Heart right ventricle (tissue), 16 donors: ENCODE measurements around the gene DNAH6. TPM values are rescaled to one million over a fixed set of nuclear protein-coding genes. Genes with fewer than 3 reads are reported as not detected.

ENCODE experiments used
- ATAC-seq, 8 donors: fragments of 200-7000 bp; cut with Tn5 transposase; one replicate each; pipeline ENCODE4 v1.9.1; 2020; ENCODE audit warnings: mild to moderate bottlenecking in 8 of 8, moderate library complexity in 8 of 8, moderate number of reproducible peaks in 1 of 8
- DNase-seq, 2 donors: peaks; one replicate each; pipeline ENCODE4 v3.0.0-alpha.2; 2020
- H3K27ac ChIP-seq, 10 donors: fragments of 200-600 bp; sonication (generic) in 2 of 10; one replicate each; pipeline versions ENCODE4 v1.5.0 to v1.8.0; 2020 to 2022; ENCODE audit warnings: mild to moderate bottlenecking in 3 of 10
- H3K27me3 ChIP-seq, 7 donors: fragments of 200-600 bp; one replicate each; pipeline ENCODE4 v1.8.0; 2021 to 2022; ENCODE audit warnings: mild to moderate bottlenecking in 2 of 7
- H3K36me3 ChIP-seq, 9 donors: fragments of 200-600 bp; sonication (generic) in 1 of 9; one replicate each; pipeline versions ENCODE4 v1.5.0 to v1.8.0; 2020 to 2022; ENCODE audit warnings: mild to moderate bottlenecking in 2 of 9
- H3K4me1 ChIP-seq, 9 donors: fragments of 200-600 bp; sonication (generic) in 1 of 9; one replicate each; pipeline versions ENCODE4 v1.5.0 to v1.8.0; 2020 to 2022; ENCODE audit warnings: mild to moderate bottlenecking in 4 of 9
- H3K4me3 ChIP-seq, 10 donors: fragments of 200-600 bp; sonication (generic) in 2 of 10; one replicate each; pipeline versions ENCODE4 v1.5.0 to v1.8.0; 2020 to 2022; ENCODE audit warnings: mild to moderate bottlenecking in 7 of 10, moderate library complexity in 2 of 10
- H3K9me3 ChIP-seq, 11 donors: fragments of 200-600 bp in 10 of 11; sonication (generic) in 2 of 11; one replicate each; pipeline versions ENCODE4 v1.5.0 to v1.8.0; 2013 to 2022; ENCODE audit warnings: mild to moderate bottlenecking in 2 of 11, control low read depth in 1 of 11, moderate library complexity in 1 of 11
- WGBS, 2 donors: extraction: QIAGEN DNeasy Blood & Tissue Kit; methylation state at CpG; one replicate each; pipeline ENCODE4 v1.1.7; 2013; ENCODE audit warnings: inconsistent platforms in 1 of 2; 5-methylcytosine and 5-hydroxymethylcytosine counted together
- intact Hi-C, 10 donors: fragments of 100-400 bp; cut with DNase I; formaldehyde crosslinking; loops; one replicate each; pipeline versions ENCODE4 v1.11.1 to v1.14.2; 2022
- polyA plus RNA-seq, 2 donors: library from polyadenylated mRNA; stranded (reverse); fragments of 200-250 nt; gene quantifications; one replicate each; pipeline ENCODE4 v1.2.3, GENCODE V29; 2013
- total RNA-seq, 10 donors: library from RNA; stranded (reverse); fragmentation: NEBNext Ultra II Directional in 3 of 10; extraction: Animal tissue kit (Norgen Biotek cat#: 25700) in 3 of 10; gene quantifications; one replicate each; pipeline versions ENCODE4 v1.2.1 to v1.2.4, GENCODE V29; 2021 to 2023
- TF ChIP-seq, protein P1 (sequence below), 9 donors: fragments of 200-600 bp; sonication (generic) in 2 of 9; IDR thresholded peaks; one replicate each; pipeline versions ENCODE4 v1.5.0 to v1.8.0; 2021 to 2022; ENCODE audit warnings: antibody characterized with exemption in 9 of 9, mild to moderate bottlenecking in 5 of 9, moderate library complexity in 1 of 9
- donor health status: Arrhythmogenic right ventricular cardiomyopathy.
- donor health status: ischemic (EF 13 %, LVEDD 7.1; RV severe dilation, severe dysfunction).
- donor health status: healthy with polysubstance abuse.
- donor health status: DM: no; HTN: yes; CAD: no.
- donor health status: DM: no; HTN: no; CAD: no.
- donor health status: ischemic (EF 25% LVEDD 6.9; RV normal size, moderate dysfunction).
- donor health status: ischemic (EF 25% LVEDD 5.7; RV mildly dilated, moderate dysfunction).
- donor health status: healthy.
- donor health status: DM: yes; HTN: yes; CAD: no.
- donor health status: Ischemic cardiomyopathy.
- donor health status: ischemic (EF 35%, LVEDD 5.7; RV mildly dilated, moderate dysfunction).
- donor health status: nonischemic (EF 11% LVEDD 7.7; RV severe dilation, severe dysfunction).
- donor health status: DM: yes; HTN: yes; CAD: no.
- donor health status: PGD.
- donor health status: ischemic (EF 29% LVEDD 5.4; RV normal size, mild dysfunction).
- donor health status: nonischemic (EF 23%, LVEDD 6.1; RV moderate dilation, normal function).

DNAH6 gene
- total and polyA plus RNA-seq, 12 donors, result 0.03 to 0.49 (median 0.23) TPM; not detected in 1

DNA sequence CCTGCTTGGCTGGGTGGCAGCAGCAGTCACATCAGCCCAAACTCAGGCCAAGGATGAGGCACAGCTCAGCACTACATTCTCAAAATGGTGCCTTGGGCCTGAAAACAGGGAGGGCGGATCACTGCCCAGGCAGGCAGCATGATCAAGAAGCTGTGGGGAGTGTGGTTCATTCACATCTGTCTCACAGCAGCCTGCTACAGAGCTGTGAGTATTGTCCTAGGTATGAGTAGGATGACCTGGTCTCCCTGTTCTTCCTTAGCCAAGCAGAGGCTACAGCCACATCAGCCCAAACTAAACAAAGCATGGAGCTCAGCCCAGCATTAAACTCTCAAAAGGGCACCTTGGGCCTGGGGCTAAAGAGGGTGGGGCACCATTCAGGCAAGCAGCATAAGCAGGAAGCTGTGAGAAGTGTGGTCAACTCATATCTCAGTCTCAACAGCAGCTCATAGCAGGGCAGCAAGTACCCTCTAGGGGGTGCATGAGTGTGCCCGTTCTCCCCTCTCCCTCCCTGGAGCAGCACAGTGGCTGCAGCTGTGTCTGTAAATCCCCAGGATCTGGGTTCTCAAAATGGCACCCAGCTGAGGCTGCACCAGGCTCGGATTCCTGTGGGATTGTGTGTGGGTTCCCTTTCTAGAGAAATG is 225.0 kb downstream of the DNAH6 start:
- Histone ChIP-seq H3K4me1 (no peaks in the 10 kb centered on the region), H3K4me3 (no peak overlapping the region), H3K36me3 (no peaks in the 10 kb centered on the region), H3K27me3 (no peaks in the 10 kb centered on the region), H3K9me3 (peaks cover 0 to 11% (median 2%) of the 10 kb centered on the region in 11 donors), H3K27ac (no peak overlapping the region)
- intact Hi-C loops, result no loop called here
- DNase-seq, result peak in 1 of 2 donors; percentile 9
- ATAC-seq, result peak in 2 of 8 donors; percentile 29 to 35
- 48 to 51% methylated on average over 3 of the region's 3 CpGs for WGBS, 2 donors
- TF ChIP-seq, protein P1, sequence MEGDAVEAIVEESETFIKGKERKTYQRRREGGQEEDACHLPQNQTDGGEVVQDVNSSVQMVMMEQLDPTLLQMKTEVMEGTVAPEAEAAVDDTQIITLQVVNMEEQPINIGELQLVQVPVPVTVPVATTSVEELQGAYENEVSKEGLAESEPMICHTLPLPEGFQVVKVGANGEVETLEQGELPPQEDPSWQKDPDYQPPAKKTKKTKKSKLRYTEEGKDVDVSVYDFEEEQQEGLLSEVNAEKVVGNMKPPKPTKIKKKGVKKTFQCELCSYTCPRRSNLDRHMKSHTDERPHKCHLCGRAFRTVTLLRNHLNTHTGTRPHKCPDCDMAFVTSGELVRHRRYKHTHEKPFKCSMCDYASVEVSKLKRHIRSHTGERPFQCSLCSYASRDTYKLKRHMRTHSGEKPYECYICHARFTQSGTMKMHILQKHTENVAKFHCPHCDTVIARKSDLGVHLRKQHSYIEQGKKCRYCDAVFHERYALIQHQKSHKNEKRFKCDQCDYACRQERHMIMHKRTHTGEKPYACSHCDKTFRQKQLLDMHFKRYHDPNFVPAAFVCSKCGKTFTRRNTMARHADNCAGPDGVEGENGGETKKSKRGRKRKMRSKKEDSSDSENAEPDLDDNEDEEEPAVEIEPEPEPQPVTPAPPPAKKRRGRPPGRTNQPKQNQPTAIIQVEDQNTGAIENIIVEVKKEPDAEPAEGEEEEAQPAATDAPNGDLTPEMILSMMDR (IDR thresholded peaks at IDR 0.05), result peak in 5 of 9 donors; percentile 15 to 35 (median 19)

DNA sequence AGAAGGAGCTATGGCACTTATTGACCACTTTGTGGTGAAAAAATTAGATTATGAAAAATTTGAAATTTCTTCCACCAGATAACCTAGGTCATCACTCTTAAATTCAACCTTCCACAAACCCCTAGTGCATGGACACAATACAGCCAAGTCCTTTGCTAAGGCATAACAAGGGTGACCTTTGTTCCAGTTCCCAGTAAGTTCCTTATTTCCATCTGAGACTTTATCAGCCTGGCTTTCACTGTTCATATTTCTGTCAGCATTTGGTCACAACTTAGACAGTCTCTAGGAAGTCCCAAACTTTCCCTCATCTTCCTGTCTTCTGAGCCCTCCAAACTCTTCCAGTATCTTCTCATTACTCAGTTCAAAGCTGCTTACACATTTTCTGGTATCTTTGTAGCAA is 232.0 kb downstream of the DNAH6 start:
- no peak for DNase-seq
- Histone ChIP-seq H3K4me1 (no peaks in the 10 kb centered on the region), H3K36me3 (no peaks in the 10 kb centered on the region), H3K27ac (no peak overlapping the region), H3K4me3 (no peak overlapping the region), H3K27me3 (no peaks in the 10 kb centered on the region), H3K9me3 (no peaks in the 10 kb centered on the region)
- ATAC-seq, result no peak
- intact Hi-C loops, result no loop called here
- TF ChIP-seq, protein P1 (IDR thresholded peaks at IDR 0.05), result no peak

DNA sequence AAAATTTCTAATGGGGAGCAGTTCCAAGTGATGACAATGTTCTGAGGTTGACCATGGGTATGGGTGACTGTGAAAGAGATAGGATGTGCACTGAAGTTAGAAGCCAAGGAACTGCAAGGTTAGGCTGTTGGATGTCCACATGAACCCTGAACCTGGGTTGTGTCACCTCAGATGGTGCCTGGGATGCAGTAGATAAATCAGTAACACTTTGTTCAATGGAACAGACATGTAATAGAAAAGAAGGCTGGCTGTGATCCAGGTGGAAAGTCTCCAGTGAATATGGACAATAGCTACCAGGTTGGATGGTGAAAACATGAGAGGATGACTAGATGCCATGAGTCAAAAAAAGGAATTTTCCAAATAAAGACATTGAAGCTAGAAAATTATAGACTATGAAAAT is 233.1 kb downstream of the DNAH6 start:
- Histone ChIP-seq H3K9me3 (no peaks in the 10 kb centered on the region), H3K27ac (no peak overlapping the region), H3K4me3 (no peak overlapping the region), H3K27me3 (no peaks in the 10 kb centered on the region), H3K36me3 (no peaks in the 10 kb centered on the region), H3K4me1 (no peaks in the 10 kb centered on the region)
- DNase-seq (no peak), ATAC-seq (no peak)
- TF ChIP-seq, protein P1 (IDR thresholded peaks at IDR 0.05), result no peak
- intact Hi-C loops, result no loop called here

DNA sequence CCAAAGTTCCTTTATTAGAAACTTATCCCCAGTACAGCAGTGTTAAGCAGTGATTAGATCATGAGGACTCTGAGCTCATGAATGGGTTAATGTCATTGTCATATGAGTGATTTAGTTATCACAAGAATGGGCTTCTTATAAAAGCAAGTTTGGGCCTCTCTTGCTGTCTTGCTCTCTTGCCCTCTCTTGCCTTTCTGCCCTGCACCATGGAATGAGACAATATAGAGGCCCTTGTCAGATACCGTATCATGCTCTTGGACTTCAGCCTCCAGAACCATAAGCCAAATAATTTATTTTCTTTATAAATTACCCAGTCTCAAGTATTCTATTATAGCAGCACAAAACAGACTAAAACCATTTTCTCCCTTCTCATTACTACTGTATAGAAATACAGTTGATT is 238.8 kb downstream of the DNAH6 start:
- Histone ChIP-seq H3K36me3 (no peaks in the 10 kb centered on the region), H3K4me3 (no peak overlapping the region), H3K9me3 (peaks cover 0 to 11% (median 2%) of the 10 kb centered on the region in 11 donors), H3K27me3 (no peaks in the 10 kb centered on the region), H3K27ac (no peak overlapping the region), H3K4me1 (no peaks in the 10 kb centered on the region)
- 84 to 94% methylated on average over 1 of the region's 1 CpG for WGBS, 2 donors
- ATAC-seq (no peak), DNase-seq (no peak)
- intact Hi-C loops, result no loop called here
- TF ChIP-seq, protein P1 (IDR thresholded peaks at IDR 0.05), result no peak
